ENCODE results near the gene FAM222B. TPM values are rescaled to one million over a fixed set of nuclear protein-coding genes. Genes with fewer than 3 reads are reported as not detected.
"Not testable (repeated sequence)": the region's sequence is repeated elsewhere in the genome, so short reads cannot be mapped to it uniquely, and the experiment has no call there.

The FAM222B gene
- total RNA-seq, 1 experiment from 2014 or later: 94.6 TPM

DNA sequence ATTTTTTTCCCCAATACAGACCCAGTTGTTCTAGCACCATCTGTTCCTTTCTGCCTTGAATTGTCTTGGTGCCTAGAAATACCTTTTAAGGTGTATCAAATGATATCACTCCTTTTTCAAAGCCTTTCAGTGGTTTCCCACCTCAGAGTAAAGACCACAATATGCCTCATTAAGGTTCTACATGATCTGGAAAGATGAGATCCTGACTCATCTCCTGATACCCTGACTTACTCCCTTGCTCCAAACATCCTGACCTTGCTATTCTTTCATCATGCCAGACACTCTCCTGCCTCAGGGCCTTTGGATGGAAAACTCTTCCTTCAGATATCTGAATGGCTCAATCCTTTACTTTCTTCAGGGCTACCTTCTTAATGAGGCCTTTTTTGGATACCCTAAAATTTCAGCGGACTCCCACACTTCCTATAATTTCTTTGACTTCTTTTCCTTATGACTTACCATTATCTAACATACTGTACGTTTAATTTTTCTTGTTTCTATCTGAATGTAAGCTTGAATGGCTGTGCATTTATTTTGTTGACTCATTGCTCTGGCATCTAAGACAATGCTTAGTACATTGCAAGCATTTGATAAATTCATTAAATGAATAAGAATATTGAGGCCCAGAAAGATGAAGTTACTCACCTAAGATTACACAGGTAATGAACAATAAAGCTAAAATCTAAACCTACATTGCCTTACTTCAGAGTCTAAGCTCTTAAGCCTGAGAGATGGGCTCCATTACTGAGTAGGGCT lies 35.7 kb upstream of the FAM222B start:
- ChIA-PET POLR2A (interaction anchor here (1.0 to 1.6 kb wide), 3 partner anchors 135 to 153 kb away, joined by 3 to 10 read pairs (median 3); no protein-coding TSS in a partner anchor), CTCF (interaction anchor here (0.9 to 2.0 kb wide), 22 partner anchors 11 to 167 kb away, joined by 3 to 49 read pairs (median 6); partner anchors contain the start of genes DHRS13, FAM222B, FLOT2 and TLCD1)
- ATAC-seq (no peak), DNase-seq (ENCODE audit: low spot score) (no peak)
- peaks cover 4% of the 10 kb centered on the region for H3K9me3 Mint-ChIP-seq
- H3K36me3 Mint-ChIP-seq: peaks cover 35% of the 10 kb centered on the region
- no peak overlapping the region for H3K27ac Mint-ChIP-seq
- H3K4me1 Mint-ChIP-seq: peaks cover 6% of the 10 kb centered on the region; the same call in 1 of the 2 replicates
- peaks cover 9% of the 10 kb centered on the region for H3K27me3 Mint-ChIP-seq (ENCODE audit: low read depth)
- H3K4me3 Mint-ChIP-seq: no peak overlapping the region
- TF ChIP-seq, protein P1, sequence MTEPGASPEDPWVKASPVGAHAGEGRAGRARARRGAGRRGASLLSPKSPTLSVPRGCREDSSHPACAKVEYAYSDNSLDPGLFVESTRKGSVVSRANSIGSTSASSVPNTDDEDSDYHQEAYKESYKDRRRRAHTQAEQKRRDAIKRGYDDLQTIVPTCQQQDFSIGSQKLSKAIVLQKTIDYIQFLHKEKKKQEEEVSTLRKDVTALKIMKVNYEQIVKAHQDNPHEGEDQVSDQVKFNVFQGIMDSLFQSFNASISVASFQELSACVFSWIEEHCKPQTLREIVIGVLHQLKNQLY (CRISPR knock-in tag; IDR thresholded peaks at IDR 0.05): no peak
- TF ChIP-seq ZNF138 (CRISPR knock-in tag; conservative IDR thresholded peaks at IDR 0.05): no peak
- TF ChIP-seq MXD4 (CRISPR knock-in tag; IDR thresholded peaks at IDR 0.05; ENCODE audit: borderline replicate concordance): no peak
- TF ChIP-seq TEAD4 (CRISPR knock-in tag; IDR thresholded peaks at IDR 0.05): no peak
- TF ChIP-seq, protein P2, sequence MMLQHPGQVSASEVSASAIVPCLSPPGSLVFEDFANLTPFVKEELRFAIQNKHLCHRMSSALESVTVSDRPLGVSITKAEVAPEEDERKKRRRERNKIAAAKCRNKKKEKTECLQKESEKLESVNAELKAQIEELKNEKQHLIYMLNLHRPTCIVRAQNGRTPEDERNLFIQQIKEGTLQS (CRISPR knock-in tag; conservative IDR thresholded peaks at IDR 0.05): no peak
- TF ChIP-seq NFE2L1 (CRISPR knock-in tag; IDR thresholded peaks at IDR 0.05): no peak
- TF ChIP-seq, protein P3, sequence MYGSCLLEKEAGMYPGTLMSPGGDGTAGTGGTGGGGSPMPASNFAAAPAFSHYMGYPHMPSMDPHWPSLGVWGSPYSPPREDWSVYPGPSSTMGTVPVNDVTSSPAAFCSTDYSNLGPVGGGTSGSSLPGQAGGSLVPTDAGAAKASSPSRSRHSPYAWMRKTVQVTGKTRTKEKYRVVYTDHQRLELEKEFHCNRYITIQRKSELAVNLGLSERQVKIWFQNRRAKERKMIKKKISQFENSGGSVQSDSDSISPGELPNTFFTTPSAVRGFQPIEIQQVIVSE (CRISPR knock-in tag; IDR thresholded peaks at IDR 0.05; ENCODE audit: borderline replicate concordance): no peak
- TF ChIP-seq, protein P4, sequence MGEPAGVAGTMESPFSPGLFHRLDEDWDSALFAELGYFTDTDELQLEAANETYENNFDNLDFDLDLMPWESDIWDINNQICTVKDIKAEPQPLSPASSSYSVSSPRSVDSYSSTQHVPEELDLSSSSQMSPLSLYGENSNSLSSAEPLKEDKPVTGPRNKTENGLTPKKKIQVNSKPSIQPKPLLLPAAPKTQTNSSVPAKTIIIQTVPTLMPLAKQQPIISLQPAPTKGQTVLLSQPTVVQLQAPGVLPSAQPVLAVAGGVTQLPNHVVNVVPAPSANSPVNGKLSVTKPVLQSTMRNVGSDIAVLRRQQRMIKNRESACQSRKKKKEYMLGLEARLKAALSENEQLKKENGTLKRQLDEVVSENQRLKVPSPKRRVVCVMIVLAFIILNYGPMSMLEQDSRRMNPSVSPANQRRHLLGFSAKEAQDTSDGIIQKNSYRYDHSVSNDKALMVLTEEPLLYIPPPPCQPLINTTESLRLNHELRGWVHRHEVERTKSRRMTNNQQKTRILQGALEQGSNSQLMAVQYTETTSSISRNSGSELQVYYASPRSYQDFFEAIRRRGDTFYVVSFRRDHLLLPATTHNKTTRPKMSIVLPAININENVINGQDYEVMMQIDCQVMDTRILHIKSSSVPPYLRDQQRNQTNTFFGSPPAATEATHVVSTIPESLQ (CRISPR knock-in tag; IDR thresholded peaks at IDR 0.05): no peak
- TF ChIP-seq, protein P5, sequence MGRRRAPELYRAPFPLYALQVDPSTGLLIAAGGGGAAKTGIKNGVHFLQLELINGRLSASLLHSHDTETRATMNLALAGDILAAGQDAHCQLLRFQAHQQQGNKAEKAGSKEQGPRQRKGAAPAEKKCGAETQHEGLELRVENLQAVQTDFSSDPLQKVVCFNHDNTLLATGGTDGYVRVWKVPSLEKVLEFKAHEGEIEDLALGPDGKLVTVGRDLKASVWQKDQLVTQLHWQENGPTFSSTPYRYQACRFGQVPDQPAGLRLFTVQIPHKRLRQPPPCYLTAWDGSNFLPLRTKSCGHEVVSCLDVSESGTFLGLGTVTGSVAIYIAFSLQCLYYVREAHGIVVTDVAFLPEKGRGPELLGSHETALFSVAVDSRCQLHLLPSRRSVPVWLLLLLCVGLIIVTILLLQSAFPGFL (CRISPR knock-in tag; IDR thresholded peaks at IDR 0.05; ENCODE audit: borderline replicate concordance): no peak
- TF ChIP-seq, protein P6, sequence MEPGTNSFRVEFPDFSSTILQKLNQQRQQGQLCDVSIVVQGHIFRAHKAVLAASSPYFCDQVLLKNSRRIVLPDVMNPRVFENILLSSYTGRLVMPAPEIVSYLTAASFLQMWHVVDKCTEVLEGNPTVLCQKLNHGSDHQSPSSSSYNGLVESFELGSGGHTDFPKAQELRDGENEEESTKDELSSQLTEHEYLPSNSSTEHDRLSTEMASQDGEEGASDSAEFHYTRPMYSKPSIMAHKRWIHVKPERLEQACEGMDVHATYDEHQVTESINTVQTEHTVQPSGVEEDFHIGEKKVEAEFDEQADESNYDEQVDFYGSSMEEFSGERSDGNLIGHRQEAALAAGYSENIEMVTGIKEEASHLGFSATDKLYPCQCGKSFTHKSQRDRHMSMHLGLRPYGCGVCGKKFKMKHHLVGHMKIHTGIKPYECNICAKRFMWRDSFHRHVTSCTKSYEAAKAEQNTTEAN (CRISPR knock-in tag; IDR thresholded peaks at IDR 0.05): no peak
- no peak for TF ChIP-seq JAZF1 (CRISPR knock-in tag; IDR thresholded peaks at IDR 0.05)
- no peak for TF ChIP-seq SMAD3 (CRISPR knock-in tag; IDR thresholded peaks at IDR 0.05; ENCODE audit: borderline replicate concordance)
- no peak for TF ChIP-seq FOXK1 (CRISPR knock-in tag; IDR thresholded peaks at IDR 0.05)

DNA sequence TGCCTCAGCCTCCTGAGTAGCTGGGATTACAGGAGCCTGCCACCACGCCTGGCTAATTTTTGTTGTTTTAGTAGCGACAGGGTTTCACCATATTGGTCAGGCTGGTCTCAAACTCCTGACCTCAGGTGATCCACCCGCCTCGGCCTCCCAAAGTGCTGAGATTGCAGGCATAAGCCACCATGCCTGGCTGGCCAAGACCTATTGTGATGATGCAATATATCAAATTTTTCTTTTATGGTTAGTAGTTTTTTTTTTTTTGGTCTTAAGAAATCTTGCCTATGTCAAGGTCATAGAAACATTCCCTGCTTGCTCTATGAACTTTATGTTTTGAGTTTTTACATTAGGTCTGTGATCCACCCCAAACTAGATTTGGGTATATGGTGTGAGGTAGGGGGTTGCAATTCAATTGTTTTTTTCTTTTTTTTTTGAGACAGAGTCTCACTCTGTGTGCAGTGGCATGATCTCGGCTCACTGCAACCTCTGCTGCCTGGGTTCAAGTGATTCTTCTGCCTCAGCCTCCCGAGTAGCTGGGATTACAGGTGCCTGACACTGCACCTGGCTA lies 34.6 kb upstream of the FAM222B start:
- POLR2A ChIA-PET; DNase-seq (ENCODE audit: low spot score); H3K4me3 Mint-ChIP-seq; H3K27ac Mint-ChIP-seq; H3K9me3 Mint-ChIP-seq; ATAC-seq; H3K4me1 Mint-ChIP-seq: not testable (repeated sequence)
- Mint-ChIP-seq H3K36me3 (peaks cover 25% of the 10 kb centered on the region), H3K27me3 (ENCODE audit: low read depth) (peaks cover 12% of the 10 kb centered on the region)
- CTCF ChIA-PET: interaction anchor here (0.7 to 1.9 kb wide), 3 partner anchors 85 to 150 kb away, joined by 3 to 6 read pairs (median 4); no protein-coding TSS in a partner anchor

Measured in WTC11 (cell line).